HG02759 (cell line): ENCODE data around the gene CDH5.

ENCODE experiments used
- ATAC-seq: cut with Tn5 transposase; IDR thresholded peaks from one replicate; pipeline ENCODE4 v1.9.1; 2021; ENCODE audit warnings: mild to moderate bottlenecking, moderate library complexity; ENCODE audit not compliant: unreplicated experiment

Gene CDH5

DNA sequence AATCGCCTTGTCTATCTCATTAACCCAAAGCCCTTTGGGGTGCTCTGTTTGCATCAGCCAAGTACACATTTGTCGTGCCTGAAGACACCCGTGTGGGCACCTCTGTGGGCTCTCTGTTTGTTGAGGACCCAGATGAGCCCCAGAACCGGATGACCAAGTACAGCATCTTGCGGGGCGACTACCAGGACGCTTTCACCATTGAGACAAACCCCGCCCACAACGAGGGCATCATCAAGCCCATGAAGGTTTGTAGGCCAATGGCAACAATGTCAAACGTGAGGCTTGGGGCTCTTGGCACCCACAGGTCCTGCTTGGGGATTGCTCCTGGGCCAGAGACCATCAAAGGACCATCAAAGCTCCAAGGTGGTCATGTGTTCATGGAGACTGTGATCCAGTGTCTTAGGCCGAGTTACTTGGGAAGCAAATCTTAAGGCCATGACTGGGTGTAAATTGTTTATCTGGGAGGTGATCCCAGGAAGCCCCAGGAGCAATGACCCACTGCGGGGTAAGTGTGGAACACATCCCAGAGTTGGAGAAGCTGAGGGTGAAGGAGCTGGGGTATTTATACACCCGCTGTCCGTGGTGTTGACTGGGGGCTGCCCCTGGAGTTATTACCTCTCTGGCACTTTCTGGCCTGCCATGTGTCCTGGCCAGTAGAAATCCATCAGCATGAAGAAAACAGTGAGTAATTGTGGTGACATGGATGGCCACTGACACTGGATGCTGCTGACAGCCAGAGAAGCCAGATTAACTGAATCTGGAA lies 24.0 kb downstream of the CDH5 start:
- ATAC-seq, result no peak

DNA sequence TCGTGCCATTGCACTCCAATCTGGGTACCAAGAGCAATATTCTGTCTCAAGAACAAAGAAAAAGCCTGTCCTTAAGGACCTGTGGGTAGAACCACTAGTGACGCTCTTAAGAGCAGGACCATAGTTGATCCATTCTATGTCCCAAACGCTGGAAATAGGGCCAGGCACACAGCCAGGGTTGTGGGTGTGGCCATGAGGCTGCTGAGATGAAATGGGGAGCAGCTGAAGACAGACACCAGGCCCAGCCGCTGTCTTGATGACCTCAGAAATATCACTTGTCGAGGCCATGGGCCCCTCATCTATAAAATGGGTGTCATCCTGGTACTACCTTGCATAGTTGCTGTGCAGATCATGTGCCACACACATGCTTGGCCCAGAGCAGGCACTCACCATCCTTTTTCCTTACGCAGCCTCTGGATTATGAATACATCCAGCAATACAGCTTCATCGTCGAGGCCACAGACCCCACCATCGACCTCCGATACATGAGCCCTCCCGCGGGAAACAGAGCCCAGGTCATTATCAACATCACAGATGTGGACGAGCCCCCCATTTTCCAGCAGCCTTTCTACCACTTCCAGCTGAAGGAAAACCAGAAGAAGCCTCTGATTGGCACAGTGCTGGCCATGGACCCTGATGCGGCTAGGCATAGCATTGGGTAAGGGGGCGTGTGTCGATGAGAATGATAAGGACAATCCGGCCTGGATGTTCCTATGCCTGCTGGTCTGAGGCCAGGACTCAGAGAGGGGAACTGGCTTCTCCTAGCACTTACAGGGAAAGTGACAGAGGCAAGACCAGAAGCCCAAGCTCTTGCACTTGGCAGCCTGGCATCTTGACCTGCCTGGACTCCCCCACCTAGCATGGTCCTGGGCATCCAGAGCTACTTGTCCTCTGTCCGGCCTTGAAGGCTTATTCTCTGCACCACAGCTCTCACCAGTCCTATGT lies 25.5 kb downstream of the CDH5 start:
- no peak for ATAC-seq

DNA sequence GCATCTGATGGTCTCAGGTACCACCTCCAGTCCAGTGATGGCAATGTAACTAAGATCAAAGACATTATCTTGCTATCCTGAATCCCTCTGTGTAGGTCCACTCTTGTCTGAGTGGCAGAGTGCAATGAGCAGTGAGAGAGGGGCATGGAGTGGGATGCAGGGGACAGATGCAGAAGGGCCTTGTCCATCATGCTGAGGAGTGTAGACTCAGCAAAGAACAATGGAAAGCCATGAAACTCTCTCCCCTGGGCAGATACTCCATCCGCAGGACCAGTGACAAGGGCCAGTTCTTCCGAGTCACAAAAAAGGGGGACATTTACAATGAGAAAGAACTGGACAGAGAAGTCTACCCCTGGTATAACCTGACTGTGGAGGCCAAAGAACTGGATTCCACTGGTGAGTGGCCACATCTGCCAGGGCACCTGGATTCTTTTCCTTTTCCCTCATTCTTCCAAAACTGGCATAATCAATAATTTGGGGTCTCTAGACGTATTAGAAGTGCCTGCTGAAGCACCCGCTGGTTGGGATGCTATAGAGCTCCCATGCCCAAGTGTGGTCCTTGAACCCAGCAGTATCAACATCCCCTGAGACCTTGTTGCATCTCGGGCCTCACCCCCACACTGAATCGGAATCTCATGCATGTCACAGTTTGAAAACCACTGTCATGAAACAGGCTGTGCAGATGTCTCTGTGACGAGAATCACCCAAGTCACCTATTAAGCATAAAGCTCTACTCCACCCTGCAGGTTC lies 29.5 kb downstream of the CDH5 start:
- ATAC-seq, result no peak

DNA sequence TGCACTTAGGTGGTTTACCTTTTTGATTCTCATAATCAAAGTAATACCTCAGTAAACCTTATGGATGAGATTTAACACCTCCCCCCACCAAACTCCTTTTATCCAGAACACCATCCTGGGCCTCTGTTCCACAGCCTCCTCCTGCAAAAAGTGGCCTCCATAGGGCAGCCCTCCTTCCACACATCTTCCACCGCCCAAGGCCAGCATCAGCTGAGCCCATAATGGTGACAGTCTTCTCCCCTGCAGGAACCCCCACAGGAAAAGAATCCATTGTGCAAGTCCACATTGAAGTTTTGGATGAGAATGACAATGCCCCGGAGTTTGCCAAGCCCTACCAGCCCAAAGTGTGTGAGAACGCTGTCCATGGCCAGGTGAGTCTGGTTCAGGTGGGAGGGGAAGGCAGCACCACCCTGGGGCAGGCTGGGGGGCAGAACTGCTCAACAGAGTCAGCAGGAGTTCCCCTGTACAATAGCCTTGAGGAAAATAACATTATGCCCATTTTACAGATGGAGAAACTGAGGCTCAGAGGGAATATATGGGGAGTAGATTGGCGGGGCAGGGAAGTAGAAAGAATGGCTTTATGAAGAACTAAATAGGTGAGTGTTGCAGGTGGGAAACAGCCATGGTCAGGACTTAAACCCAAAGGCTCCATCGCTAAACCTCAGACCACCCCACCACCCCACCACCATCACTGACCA lies 31.4 kb downstream of the CDH5 start:
- ATAC-seq, result no peak

DNA sequence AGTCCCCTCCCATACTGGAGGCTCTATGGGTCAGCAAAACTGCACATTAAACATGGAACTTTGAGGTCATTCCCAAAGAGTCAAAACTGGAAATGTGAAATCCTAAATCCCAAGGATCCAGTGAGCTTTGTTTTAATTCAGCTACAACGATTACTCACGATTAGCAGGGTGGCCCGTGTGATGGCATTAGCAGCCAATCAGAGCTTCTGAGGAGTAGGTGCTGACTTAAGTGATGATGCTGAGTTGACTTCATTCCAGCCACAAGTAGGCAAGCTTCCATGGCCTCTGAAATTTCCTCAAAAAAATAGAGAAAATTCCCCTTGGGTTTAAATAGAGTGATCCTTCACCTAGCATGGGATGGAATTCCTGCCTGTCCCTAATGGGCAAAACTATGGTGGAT lies 32.5 kb downstream of the CDH5 start:
- ATAC-seq, result no peak

DNA sequence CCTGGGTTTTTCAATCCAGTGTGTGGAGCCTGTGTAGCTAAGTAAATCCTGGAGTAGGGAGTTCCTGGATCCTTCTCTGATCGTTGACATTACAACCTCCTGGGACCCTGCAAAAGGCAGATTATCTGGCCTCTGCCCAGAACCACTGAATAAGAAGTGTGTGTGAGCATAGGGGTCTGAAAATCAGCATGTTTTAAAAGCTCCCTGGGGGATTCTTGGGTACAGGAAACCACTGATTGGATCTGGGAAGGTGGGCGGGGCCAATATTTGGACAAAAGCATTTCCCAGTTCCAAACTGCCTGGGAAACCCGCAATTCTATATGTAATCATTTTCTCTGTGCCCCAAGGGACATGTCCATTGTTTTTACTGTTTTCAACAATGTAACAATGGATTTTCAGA lies 33.4 kb downstream of the CDH5 start:
- ATAC-seq, result no peak

DNA sequence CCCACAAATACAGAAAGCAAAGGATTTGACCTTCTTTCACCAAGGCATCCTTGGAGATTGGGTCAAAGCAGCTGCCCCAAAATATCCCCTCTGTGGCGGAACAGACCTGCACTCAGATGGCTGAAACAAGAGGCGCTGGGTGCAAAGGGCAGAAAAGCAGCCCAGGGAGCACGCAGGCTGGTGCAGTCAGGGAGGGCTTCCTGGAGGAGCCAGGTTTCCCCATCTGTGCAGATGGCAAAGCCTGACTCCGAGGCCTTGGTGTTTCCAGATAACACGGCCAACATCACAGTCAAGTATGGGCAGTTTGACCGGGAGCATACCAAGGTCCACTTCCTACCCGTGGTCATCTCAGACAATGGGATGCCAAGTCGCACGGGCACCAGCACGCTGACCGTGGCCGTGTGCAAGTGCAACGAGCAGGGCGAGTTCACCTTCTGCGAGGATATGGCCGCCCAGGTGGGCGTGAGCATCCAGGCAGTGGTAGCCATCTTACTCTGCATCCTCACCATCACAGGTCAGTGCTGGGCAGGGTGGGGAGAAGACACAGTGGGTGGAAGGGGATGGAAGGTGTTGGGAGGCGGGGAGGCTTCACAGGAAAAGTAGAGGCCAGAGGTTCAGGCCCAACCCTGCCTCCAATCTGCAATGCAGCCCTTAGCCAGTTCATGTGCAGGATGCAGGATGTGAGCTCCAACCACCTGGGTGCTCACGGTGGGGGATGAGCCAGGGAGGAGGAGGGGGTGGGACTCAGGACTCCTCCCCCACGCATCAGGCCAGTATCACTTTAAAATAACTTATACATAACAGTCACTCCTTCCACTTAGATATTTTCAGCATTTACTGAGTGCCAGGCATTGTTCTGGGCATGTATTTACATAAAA lies 34.3 kb downstream of the CDH5 start:
- no peak for ATAC-seq

DNA sequence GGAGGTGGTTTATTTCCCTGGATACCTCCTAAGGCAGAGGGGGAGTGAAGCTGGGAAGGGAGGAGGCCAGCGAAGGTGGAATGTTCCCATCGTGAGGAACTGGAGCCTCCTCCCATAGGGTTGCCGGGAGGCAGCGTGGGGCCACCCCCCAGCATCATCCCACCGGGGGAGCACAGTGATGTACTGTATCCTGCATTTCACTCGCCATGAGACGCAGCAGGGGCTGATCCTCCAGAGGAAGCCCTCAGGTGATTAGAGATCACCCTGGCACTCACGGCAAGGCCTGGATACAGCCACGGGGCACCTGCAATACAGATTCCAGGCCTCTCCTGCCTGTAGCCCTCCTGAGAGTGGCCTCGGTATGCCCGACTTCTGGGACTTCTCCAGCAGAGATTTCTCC lies 35.1 kb downstream of the CDH5 start:
- ATAC-seq, result no peak

DNA sequence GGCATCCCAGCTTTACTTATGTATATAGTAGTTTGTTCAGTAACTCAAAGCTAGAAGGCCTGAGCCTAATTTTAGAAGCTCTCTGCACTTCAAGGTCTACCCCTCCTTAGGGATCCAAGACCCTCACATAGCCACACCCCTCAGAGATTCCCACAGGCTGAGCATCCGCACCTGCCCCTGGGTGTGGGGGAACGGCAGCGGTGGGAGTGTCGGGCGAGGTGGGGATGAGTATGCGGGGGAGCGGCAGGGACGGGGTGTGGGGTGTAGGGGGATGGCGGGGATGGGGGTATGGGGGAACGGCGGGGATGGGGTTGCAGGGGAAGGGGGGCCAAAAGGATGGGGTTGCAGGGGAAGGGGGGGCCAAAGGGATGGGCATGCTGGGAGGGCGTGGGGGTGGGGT lies 35.7 kb downstream of the CDH5 start:
- no peak for ATAC-seq

DNA sequence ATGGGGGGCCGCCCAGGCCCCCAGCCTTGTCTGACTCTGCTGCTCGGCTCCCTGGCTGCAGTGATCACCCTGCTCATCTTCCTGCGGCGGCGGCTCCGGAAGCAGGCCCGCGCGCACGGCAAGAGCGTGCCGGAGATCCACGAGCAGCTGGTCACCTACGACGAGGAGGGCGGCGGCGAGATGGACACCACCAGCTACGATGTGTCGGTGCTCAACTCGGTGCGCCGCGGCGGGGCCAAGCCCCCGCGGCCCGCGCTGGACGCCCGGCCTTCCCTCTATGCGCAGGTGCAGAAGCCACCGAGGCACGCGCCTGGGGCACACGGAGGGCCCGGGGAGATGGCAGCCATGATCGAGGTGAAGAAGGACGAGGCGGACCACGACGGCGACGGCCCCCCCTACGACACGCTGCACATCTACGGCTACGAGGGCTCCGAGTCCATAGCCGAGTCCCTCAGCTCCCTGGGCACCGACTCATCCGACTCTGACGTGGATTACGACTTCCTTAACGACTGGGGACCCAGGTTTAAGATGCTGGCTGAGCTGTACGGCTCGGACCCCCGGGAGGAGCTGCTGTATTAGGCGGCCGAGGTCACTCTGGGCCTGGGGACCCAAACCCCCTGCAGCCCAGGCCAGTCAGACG lies 36.2 kb downstream of the CDH5 start:
- ATAC-seq, result no peak

DNA sequence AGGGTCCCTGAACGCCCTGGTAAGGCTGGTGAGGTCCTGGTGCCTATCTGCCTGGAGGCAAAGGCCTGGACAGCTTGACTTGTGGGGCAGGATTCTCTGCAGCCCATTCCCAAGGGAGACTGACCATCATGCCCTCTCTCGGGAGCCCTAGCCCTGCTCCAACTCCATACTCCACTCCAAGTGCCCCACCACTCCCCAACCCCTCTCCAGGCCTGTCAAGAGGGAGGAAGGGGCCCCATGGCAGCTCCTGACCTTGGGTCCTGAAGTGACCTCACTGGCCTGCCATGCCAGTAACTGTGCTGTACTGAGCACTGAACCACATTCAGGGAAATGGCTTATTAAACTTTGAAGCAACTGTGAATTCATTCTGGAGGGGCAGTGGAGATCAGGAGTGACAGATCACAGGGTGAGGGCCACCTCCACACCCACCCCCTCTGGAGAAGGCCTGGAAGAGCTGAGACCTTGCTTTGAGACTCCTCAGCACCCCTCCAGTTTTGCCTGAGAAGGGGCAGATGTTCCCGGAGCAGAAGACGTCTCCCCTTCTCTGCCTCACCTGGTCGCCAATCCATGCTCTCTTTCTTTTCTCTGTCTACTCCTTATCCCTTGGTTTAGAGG lies 37.1 kb downstream of the CDH5 start:
- no peak for ATAC-seq

DNA sequence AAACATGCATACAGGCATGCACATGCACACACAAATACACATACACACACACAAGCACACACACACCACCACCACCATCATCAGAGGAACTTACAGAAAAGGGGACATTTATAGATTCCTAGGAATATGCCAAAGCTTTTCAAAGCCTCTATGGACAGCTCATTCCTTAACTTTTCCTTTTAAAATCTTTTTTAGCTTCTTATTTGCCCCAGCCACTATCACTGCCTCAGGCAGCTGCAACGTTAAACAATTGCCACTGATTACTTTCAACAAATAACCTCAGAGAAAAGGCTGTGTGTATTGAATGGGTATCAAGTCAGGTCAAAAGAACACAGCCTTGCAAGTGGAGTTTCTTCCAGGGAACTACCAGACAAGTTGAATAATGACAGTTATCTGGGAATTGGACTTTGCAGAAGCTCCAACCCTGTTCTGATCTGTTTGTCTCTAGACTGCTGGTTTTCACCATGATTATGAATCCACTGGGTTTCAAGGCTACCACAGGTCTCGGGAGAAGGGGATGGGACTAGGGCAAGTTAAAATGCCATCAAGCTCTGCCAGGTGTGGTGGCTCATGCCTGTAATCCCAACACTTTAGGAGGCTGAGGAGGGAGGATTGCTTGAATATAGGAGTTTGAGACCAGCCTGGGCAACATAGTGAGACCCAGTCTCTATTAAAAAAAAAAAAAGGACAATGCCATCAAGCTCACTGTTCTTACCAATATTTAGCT lies 38.7 kb downstream of the CDH5 start:
- no peak for ATAC-seq

DNA sequence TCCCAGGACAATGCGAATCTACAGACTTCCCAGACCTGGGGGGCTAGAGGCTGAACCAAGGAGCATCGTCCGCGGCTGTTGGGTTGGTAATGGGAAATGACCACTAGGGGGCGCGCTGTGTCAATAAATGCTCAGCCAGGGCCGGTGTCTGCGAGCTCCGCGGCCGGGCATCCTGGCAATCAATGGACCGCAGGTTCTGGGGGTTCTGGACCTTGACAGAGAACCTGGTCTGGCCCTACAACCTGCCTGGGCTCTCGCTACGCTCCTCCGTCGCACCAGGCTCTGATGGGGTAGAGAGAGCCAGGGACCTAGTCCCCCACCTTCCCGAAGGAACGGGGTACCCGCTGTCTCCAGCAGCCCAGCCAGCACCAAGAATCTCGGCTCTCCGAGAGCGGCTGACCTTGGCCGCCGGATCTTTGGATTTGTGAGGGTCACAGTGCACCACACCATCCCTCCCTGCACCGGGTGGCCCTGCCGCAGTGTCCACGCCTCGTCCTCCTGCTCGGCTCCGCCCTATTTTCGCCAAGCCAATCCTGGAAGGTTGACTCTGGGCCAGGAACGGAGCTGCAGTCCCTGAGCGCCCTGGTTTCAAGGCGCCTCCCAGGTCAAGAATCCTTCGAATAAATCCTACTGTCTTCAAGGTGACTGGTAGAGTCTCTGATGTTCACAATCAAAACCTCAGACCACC lies 40.2 kb downstream of the CDH5 start:
- ATAC-seq, result peak; percentile 93

DNA sequence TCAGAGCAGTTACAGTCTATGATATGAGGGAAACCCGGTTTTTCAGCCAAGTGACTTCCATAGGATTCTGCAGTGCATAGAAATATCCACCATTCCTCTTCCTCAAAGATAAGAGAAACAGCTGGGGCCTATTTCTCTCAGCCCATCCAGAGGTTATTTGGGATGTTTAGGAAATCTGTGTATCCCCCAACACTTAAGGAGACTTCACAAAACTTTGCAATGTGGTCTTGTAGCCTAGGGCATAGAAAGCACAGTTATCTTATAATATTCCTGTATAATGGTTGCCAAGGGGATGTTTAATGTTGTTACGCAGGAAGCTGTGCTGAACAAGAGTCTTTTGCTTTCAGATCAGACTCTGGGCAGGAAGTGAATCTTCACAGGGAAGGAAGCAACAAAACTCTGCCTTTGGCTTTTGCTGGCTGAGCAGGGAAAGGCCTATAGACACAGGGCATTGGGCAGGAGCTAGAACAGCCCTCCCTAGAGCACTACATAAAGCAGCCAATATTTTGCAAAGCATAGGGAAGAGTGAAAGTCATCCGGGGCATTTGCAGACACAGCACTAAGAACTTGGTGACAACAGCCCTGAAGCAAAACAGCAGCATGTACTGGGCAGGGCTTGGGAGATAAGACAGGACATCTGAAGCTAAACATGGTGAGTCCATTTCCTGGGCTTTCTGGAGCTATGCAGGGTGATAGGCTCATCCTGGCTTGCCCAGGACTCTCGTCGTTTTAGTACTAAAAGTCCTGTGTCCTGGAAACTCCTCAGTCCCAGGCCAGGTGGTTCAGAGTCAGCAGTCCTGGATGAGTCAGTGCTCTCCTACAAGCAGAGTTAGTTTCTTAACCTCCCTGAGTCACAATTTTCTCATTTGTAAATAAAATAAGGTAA lies 41.9 kb downstream of the CDH5 start:
- no peak for ATAC-seq

DNA sequence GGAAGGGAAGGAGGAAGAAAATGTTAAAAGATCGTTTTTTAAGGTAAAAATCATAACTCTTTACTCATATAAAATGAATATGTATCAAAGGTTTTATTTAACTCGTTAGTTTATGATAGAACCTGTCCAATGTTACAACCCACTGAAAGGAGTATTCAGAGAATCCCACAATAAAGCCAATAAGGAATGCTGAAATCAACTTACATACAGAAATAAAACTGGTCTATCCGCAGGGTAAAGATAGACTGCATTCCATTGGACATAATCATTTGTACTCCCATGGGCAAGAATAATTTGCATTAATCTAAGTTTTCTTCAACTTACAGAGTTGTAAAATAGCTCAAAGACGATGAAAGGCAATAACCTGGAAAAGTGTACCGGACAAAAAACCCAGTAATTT lies 42.7 kb downstream of the CDH5 start:
- ATAC-seq, result no peak

DNA sequence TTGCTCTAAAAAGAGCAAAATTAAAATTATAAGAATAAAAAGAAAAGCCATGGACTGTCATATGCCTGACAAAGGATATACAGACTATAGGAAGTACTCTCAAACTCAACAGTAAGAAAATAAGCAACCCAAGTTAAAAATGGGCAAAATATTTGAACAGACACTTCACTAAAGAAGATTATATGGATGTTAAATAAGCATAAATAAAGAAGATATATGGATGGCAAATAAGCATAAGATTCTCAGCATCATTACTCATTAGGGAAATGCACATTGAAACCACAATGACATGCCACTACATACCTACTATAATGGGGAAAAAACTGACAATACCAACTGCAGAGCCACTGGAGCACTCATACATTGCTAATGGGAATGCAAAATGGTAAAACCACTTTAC lies 45.7 kb downstream of the CDH5 start:
- ATAC-seq, result no peak

DNA sequence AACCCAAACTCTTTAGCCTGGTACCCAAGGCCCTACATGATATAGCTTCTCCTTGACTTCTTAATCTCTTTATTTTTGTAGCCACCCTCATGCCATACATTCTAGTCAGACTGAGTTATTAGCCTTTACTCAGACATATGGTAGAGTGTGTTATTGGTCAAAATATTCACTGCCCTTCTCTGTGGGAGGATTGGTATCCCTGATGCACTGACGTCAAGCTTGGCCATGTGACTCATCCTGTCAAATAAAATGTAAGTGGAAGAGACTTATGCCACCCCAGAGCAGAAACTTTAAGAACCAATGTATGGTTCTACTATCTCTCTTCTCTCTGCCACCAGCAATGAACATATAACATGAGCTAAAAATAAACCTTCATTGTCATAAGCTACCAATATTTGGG lies 48.4 kb downstream of the CDH5 start:
- no peak for ATAC-seq
